ENCODE measurements around the gene C22orf23.

DNA sequence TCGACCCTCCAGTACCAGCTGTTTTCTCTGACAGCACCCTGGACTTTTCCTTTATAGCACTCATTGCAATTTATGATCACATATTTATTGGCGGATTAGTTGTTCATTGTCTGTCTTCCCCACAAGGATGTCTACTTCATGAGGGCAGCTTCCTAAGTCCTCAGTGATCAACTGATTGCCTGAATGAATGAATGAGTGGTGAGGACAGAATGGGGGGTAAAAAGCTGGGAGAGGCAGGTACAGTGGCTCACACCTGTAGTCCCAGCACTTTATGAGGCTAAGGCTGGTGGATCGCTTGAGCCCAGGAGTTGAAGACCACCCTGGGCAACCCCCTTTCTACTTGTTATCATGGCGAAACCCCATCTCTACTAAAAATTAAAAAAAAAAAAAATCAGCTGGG is 42.1 kb upstream of the C22orf23 start:
- TF ChIP-seq, protein P1, sequence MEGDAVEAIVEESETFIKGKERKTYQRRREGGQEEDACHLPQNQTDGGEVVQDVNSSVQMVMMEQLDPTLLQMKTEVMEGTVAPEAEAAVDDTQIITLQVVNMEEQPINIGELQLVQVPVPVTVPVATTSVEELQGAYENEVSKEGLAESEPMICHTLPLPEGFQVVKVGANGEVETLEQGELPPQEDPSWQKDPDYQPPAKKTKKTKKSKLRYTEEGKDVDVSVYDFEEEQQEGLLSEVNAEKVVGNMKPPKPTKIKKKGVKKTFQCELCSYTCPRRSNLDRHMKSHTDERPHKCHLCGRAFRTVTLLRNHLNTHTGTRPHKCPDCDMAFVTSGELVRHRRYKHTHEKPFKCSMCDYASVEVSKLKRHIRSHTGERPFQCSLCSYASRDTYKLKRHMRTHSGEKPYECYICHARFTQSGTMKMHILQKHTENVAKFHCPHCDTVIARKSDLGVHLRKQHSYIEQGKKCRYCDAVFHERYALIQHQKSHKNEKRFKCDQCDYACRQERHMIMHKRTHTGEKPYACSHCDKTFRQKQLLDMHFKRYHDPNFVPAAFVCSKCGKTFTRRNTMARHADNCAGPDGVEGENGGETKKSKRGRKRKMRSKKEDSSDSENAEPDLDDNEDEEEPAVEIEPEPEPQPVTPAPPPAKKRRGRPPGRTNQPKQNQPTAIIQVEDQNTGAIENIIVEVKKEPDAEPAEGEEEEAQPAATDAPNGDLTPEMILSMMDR (IDR thresholded peaks at IDR 0.05), result no peak
- no peak for TF ChIP-seq POLR2A (IDR thresholded peaks at IDR 0.05)

Data from heart left ventricle (tissue), 13 donors.